ENCODE results near the gene GAK.

- TF ChIP-seq CTCF (IDR thresholded peaks at IDR 0.05), result no peak
- no peak for TF ChIP-seq JUND (IDR thresholded peaks at IDR 0.05)
- no peak for TF ChIP-seq PBX3 (IDR thresholded peaks at IDR 0.05)
- no peak for TF ChIP-seq IRF3 (IDR thresholded peaks at IDR 0.05; ENCODE audit: low read depth, low read length)
- TF ChIP-seq EP300 (IDR thresholded peaks at IDR 0.05; ENCODE audit: borderline replicate concordance in 1 of 2, low read depth in 1 of 2, low read length in 1 of 2), result no peak
- TF ChIP-seq MXI1 (IDR thresholded peaks at IDR 0.05; ENCODE audit: low read depth, low read length), result no peak
- no peak for TF ChIP-seq POLR2AphosphoS5 (IDR thresholded peaks at IDR 0.05; ENCODE audit: low read depth, low read length)
- no peak for TF ChIP-seq YY1 (IDR thresholded peaks at IDR 0.05; ENCODE audit: low read depth)
- no peak for TF ChIP-seq TCF12 (IDR thresholded peaks at IDR 0.05)
- no peak for TF ChIP-seq ZBTB33 (IDR thresholded peaks at IDR 0.05; ENCODE audit: borderline replicate concordance, low read depth)
- TF ChIP-seq RCOR1 (IDR thresholded peaks at IDR 0.05; ENCODE audit: low read length), result no peak
Measured at GRCh38 chr4:907103-907400, 25.1 kb downstream of the GAK start.

Measured in SK-N-SH (cell line).